ENCODE data around the gene NRIP2.

DNA sequence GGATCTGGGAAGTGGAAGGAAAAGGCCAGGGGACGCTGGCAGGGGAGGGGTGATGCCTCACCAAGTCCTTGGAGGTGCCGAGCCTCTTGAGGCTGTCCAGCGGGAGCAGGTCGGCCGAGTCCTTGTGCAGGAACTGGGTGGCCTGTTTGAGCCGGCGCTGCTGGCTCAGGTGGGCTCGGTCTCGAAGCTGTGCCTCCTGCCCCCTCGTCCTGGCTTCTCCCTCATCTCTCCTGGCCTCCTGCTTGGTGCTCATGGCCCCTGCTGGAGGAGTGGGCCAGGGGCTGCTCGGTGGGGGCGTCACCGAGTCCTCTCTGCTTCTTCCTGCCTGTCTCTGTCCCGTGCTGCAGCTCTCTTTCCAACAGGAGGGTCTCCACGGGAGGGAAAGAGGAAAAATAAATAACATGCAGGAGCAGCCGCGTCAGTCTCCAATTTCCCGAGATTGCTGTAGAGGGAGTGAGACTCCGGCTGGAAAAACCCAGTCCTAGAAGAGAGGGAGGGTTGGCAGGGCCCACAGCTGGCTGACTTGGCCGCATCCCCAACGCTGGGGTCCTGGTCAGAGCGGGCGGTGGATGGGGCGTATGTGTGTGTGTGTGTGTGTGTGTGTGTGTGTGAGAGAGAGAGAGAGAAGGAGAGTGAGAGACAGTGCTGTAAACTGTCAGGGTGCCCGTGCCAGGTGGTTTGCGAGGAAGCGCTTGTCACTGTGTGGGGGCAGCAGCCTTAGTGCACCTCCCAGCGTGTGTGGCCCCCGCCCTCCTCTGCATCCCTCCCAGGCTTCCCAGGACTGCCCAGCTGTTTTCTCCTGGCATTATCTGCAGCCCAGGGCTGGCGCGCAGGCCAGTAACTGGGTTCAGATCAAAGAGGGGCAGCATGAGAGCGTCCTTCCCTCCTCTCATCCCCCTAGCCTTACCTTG lies at the start of gene NRIP2:
- TF ChIP-seq CTCF (IDR thresholded peaks at IDR 0.05; ENCODE audit: poor library complexity, severe bottlenecking), result no peak
- no peak for TF ChIP-seq EP300 (conservative IDR thresholded peaks at IDR 0.05; ENCODE audit: poor library complexity, severe bottlenecking)
